Measurements from ENCODE around the gene VKORC1L1. TPM values are rescaled to one million over a fixed set of nuclear protein-coding genes. Genes with fewer than 3 reads are reported as not detected.
A peak's percentile ranks its signal among the peaks of the same experiment; 100 is the strongest.
"Not testable (repeated sequence)": the region's sequence is repeated elsewhere in the genome, so short reads cannot be mapped to it uniquely, and the experiment has no call there.

The VKORC1L1 gene
- polyA plus RNA-seq (ENCODE audit: insufficient read depth in 1 of 5, insufficient read length in 5 of 5, low replicate concordance in 1 of 5) = 10 to 100 TPM; 32.9 to 46.8 (median 37.7) TPM
- long read RNA-seq, donor 1, full-length matches to known transcripts = 20 of 249 reads
- long read RNA-seq, donor 1, partial matches to known transcripts = 192 of 249 reads
- long read RNA-seq, donor 1, other reads (novel, unspliced or antisense) = 37 of 249 reads
- long read RNA-seq, donor 2, full-length matches to known transcripts = 19 of 19 reads
- long read RNA-seq, donor 2, partial matches to known transcripts = 0 of 19 reads
- long read RNA-seq, donor 2, other reads (novel, unspliced or antisense) = 0 of 19 reads
- long read RNA-seq, donor 3, full-length matches to known transcripts = 16 of 16 reads
- long read RNA-seq, donor 3, partial matches to known transcripts = 0 of 16 reads
- long read RNA-seq, donor 3, other reads (novel, unspliced or antisense) = 0 of 16 reads
- long read RNA-seq, donor 4, full-length matches to known transcripts = 8 of 15 reads
- long read RNA-seq, donor 4, partial matches to known transcripts = 7 of 15 reads
- long read RNA-seq, donor 4, other reads (novel, unspliced or antisense) = 0 of 15 reads
- long read RNA-seq, donor 5, full-length matches to known transcripts = 27 of 27 reads
- long read RNA-seq, donor 5, partial matches to known transcripts = 0 of 27 reads
- long read RNA-seq, donor 5, other reads (novel, unspliced or antisense) = 0 of 27 reads
- long read RNA-seq, donor 6, full-length matches to known transcripts = 36 of 162 reads
- long read RNA-seq, donor 6, partial matches to known transcripts = 114 of 162 reads
- long read RNA-seq, donor 6, other reads (novel, unspliced or antisense) = 12 of 162 reads
- long read RNA-seq, donor 7, full-length matches to known transcripts = 17 of 17 reads
- long read RNA-seq, donor 7, partial matches to known transcripts = 0 of 17 reads
- long read RNA-seq, donor 7, other reads (novel, unspliced or antisense) = 0 of 17 reads
- long read RNA-seq, donor 8, full-length matches to known transcripts = 8 of 8 reads
- long read RNA-seq, donor 8, partial matches to known transcripts = 0 of 8 reads
- long read RNA-seq, donor 8, other reads (novel, unspliced or antisense) = 0 of 8 reads

GRCh38 chr7:65872776-65873581, at the start of gene VKORC1L1:
Gene VKORC1L1 (plus strand): TSS chr7:65873074. CDS start chr7:65873372, 298 bp downstream.
- peak; percentile 93 to 94 for DNase-seq

GRCh38 chr7:65827366-65827765, 45.5 kb upstream of the VKORC1L1 start:
- DNase-seq = no peak

- peak in 1 of 2 donors; percentile 29 for DNase-seq
Observed at GRCh38 chr7:65832281-65832680, 40.6 kb upstream of the VKORC1L1 start.

GRCh38 chr7:65836684-65837083, 36.2 kb upstream of the VKORC1L1 start:
- not testable (repeated sequence) for DNase-seq

GRCh38 chr7:65837541-65837956, 35.3 kb upstream of the VKORC1L1 start:
- not testable (repeated sequence) for DNase-seq

- no peak for DNase-seq
Observed at GRCh38 chr7:65839846-65840245, 33.0 kb upstream of the VKORC1L1 start.

- DNase-seq = no peak
Observed at GRCh38 chr7:65840446-65840845, 32.4 kb upstream of the VKORC1L1 start.

GRCh38 chr7:65843616-65844015, 29.3 kb upstream of the VKORC1L1 start:
- DNase-seq = not testable (repeated sequence)

GRCh38 chr7:65846008-65846570, 26.8 kb upstream of the VKORC1L1 start:
- no peak for DNase-seq

- DNase-seq = not testable (repeated sequence)
Observed at GRCh38 chr7:65853426-65853825, 19.4 kb upstream of the VKORC1L1 start.

- not testable (repeated sequence) for DNase-seq
Observed at GRCh38 chr7:65853892-65854291, 19.0 kb upstream of the VKORC1L1 start.

GRCh38 chr7:65857321-65857894, 15.5 kb upstream of the VKORC1L1 start:
- DNase-seq = peak; percentile 52 to 56

GRCh38 chr7:65858660-65859059, 14.2 kb upstream of the VKORC1L1 start:
- not testable (repeated sequence) for DNase-seq

GRCh38 chr7:65866244-65866643, 6.6 kb upstream of the VKORC1L1 start:
- not testable (repeated sequence) for DNase-seq

GRCh38 chr7:65867681-65868080, 5.2 kb upstream of the VKORC1L1 start:
- DNase-seq = not testable (repeated sequence)

- not testable (repeated sequence) for DNase-seq
Observed at GRCh38 chr7:65869312-65869711, 3.6 kb upstream of the VKORC1L1 start.

GRCh38 chr7:65871451-65871850, 1.4 kb upstream of the VKORC1L1 start:
- not testable (repeated sequence) for DNase-seq

GRCh38 chr7:65873582-65874193, 814 bp downstream of the VKORC1L1 start:
- DNase-seq = not testable (repeated sequence)

GRCh38 chr7:65875715-65876114, 2.8 kb downstream of the VKORC1L1 start:
- DNase-seq = not testable (repeated sequence)

Measured in right lung (tissue), 10 donors.